ENCODE data around the gene ASB4. TPM values are rescaled to one million over a fixed set of nuclear protein-coding genes. Genes with fewer than 3 reads are reported as not detected.

Gene ASB4
- total RNA-seq, 4 donors from 2014 or later: 0.34 to 1.5 TPM; not detected in 2

DNA sequence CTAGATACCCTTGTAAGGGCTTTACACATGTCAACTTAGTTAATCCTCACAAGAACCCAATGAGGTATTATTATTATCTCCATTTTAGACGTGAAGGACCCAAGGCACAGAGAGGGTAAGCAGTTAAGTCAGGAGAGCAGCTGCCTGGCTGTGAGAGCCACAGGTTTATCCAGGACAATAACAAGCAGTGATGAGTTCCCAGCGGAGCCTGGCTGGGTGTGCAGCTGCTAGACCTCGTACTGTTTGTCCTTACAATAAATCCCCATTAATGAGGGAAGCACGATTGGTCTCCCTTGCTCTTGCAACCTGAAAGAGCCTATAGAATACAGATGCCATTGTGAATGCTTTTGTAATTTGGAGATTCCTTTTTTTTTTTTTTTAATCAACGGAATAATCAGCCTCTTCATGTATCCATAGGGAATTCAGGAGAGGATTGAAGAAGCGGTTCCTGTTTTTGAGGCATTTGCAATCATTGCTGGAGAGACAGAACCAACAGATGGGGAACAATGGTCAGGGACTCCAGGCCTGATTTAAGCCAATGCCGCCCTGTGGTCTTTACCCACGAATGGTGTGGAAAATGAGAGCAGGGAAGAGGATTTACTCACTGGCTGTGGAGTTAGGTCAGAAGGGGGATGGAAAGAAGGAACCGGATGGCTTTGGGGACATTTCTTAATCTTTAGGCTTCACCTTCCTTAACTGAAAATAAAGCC lies 12.3 kb upstream of the ASB4 start:
- no peak for DNase-seq
- Histone ChIP-seq H3K4me1 (no peaks in the 10 kb centered on the region), H3K9me3 (no peaks in the 10 kb centered on the region), H3K27me3 (no peaks in the 10 kb centered on the region), H3K36me3 (no peaks in the 10 kb centered on the region), H3K27ac (no peak overlapping the region), H3K4me3 (no peak overlapping the region)
- TF ChIP-seq POLR2A (IDR thresholded peaks at IDR 0.05): no peak
- TF ChIP-seq, protein P1, sequence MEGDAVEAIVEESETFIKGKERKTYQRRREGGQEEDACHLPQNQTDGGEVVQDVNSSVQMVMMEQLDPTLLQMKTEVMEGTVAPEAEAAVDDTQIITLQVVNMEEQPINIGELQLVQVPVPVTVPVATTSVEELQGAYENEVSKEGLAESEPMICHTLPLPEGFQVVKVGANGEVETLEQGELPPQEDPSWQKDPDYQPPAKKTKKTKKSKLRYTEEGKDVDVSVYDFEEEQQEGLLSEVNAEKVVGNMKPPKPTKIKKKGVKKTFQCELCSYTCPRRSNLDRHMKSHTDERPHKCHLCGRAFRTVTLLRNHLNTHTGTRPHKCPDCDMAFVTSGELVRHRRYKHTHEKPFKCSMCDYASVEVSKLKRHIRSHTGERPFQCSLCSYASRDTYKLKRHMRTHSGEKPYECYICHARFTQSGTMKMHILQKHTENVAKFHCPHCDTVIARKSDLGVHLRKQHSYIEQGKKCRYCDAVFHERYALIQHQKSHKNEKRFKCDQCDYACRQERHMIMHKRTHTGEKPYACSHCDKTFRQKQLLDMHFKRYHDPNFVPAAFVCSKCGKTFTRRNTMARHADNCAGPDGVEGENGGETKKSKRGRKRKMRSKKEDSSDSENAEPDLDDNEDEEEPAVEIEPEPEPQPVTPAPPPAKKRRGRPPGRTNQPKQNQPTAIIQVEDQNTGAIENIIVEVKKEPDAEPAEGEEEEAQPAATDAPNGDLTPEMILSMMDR (IDR thresholded peaks at IDR 0.05): no peak
- intact Hi-C loops (cut with DNase I; ENCODE audit: low total_unique reads): no loop called here

DNA sequence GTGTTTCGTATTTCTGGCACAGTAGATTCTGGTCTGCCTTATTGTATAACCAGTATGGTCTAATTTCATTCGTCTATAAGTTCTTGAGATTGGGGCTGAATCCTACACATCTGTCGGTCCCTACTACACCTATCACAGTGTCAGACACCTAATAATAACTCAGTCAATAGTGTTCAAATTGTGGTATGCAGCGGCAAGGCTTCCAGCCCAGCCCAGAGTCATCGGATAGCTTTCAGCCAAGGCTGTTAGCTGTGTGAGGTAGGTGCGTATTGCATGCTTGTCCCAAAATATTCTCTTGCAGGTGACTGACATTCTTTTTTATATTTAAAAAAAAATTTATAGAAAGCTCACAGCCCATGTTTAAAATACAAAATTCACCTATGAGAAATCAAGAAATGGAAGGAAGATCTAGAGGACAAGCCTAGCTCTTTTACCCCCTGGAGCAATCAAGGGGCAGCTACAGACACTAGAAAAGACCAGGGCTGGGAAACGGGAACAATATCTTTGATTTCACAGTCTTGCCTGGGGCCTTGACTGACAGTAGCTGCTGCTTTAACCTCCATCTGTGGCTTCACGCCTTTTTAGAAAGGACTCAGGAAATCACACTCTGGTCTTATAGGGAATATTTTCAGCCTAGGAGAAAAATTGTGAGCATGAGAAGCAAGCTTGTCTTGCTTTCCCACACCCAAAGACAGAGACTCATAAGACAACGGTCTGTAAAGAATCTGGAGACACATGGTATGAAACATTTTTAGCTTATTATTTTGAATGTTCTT lies 9.5 kb upstream of the ASB4 start:
- no peak overlapping the region for H3K4me3 ChIP-seq
- intact Hi-C loops (cut with DNase I; ENCODE audit: low total_unique reads): no loop called here
- no peak overlapping the region for H3K27ac ChIP-seq
- no peaks in the 10 kb centered on the region for H3K9me3 ChIP-seq
- no peak for DNase-seq
- H3K4me1 ChIP-seq: no peaks in the 10 kb centered on the region
- no peaks in the 10 kb centered on the region for H3K27me3 ChIP-seq
- no peaks in the 10 kb centered on the region for H3K36me3 ChIP-seq
- TF ChIP-seq, protein P1 (IDR thresholded peaks at IDR 0.05): no peak
- no peak for TF ChIP-seq POLR2A (IDR thresholded peaks at IDR 0.05)

DNA sequence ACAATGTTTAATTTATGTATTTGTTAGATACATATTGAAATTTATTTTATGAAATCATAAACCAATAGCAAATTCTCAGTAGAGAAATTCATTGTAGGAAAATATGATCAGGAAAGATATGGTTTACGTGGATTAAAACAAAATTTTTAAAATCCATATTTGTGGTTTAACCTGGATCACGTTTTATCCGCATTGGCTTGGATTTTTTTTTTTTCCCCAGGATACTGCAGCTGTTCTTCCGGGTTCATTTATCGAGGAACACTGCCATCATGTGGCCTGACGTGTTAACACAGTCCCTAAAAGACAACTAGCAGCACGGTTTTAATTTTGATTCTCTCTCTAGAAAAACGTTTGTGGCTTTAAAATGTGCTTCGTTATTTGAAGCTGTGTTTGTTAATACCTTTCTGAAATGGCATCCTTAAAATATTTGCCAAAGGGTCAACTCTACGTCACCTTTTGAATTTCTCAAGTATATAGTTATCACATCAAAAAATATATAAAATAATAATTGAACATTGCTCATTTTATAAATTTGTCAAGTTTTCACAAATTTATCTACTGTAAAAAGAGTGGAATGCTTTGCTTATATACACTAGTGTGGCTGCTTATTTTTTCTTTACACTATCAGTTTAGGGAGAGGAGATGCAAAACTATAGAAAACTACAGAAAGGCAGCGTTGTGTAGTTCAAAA lies 8.7 kb upstream of the ASB4 start:
- intact Hi-C loops (cut with DNase I; ENCODE audit: low total_unique reads): no loop called here
- Histone ChIP-seq H3K4me1 (no peaks in the 10 kb centered on the region), H3K9me3 (no peaks in the 10 kb centered on the region), H3K36me3 (no peaks in the 10 kb centered on the region), H3K27ac (no peak overlapping the region), H3K4me3 (no peak overlapping the region), H3K27me3 (no peaks in the 10 kb centered on the region)
- peak; percentile 60 to 73 for DNase-seq
- no peak for TF ChIP-seq POLR2A (IDR thresholded peaks at IDR 0.05)
- TF ChIP-seq, protein P1 (IDR thresholded peaks at IDR 0.05): peak; percentile 73 to 80 (median 76)

DNA sequence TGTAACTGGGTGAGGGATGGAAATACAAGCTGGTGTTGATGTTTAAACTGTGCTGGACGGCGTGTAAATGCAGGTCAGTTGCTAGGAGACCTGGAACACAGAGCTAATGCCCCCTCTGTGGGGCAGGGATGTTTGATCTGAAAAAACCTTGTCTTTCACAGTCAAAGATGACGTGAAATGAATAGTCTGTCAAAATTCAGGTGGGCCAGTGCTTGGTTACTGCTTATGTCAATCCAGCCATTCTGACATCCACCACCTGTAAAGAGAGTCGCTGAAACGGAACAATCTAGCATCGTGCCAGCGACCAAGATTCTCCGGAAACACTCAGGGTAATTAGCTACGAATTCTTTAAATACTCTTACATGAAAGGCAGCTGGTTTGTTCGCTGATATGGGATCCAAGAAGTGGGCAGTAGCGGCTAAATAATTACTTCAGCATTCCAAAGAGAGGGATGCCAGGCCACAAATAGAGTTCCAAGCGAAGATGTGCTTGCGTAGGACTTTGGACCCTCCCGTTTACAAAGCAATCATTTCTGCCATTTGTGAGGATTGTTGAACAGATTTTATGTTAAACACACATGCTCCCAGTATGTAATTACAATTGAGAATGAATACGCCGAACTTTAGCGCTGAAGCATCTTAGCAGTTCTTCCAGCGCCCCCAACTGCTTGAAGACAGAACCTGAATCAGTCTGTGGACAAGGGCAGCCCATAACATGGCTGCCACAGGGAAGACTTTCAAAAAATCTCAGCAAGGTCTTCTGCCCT lies 7.3 kb upstream of the ASB4 start:
- Histone ChIP-seq H3K4me3 (no peak overlapping the region), H3K4me1 (no peaks in the 10 kb centered on the region), H3K27me3 (no peaks in the 10 kb centered on the region), H3K9me3 (no peaks in the 10 kb centered on the region), H3K36me3 (no peaks in the 10 kb centered on the region), H3K27ac (no peak overlapping the region)
- intact Hi-C loops (cut with DNase I; ENCODE audit: low total_unique reads): no loop called here
- no peak for DNase-seq
- TF ChIP-seq, protein P1 (IDR thresholded peaks at IDR 0.05): no peak
- no peak for TF ChIP-seq POLR2A (IDR thresholded peaks at IDR 0.05)

Measured in uterus (tissue), 4 donors.